GF-D8 (cell line): ENCODE measurements around the gene HLA-G.

Experiments
- DNase-seq: peaks from one replicate; lab custom pipeline; 2025; lab: John Stamatoyannopoulos, UW

HLA-G gene

DNA sequence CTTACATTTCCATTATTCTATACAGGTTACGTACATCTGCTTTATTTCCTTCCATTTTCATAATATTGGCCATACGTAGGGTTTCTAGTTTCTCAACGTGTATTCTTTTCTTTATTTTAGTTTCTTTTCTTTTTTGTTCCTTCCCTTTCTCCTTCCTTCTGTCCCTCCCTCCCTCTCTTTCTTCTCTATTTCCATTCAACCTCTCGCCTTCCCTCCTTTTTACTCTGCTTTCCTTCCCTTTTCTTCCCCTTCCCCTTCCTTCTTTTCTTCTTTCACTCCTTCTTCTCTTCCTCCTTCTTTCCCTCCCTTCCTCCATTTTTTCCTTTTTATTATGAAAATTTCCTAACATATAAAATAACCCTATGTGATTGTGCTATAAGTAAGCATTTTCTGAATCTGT lies 8.7 kb upstream of the HLA-G start:
- no peak for DNase-seq

DNA sequence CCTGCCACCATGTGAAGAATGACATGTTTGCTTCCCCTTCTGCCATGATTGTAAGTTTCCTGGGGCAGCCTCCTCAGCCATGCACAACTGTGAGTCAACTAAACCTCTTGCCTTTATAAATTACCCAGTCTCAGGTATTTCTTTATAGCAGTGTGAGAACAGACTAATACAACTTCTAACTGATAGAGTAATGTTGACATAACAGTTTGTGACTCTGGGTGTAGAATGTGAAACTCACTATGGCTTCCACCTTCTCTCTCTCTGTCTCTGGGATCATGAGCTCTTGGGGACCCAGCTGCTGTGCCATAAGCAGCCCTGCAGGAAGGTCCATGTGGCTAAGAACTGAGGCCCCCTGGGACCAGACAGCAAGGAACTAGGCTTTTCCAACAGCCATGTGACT lies 3.5 kb upstream of the HLA-G start:
- DNase-seq: no peak

DNA sequence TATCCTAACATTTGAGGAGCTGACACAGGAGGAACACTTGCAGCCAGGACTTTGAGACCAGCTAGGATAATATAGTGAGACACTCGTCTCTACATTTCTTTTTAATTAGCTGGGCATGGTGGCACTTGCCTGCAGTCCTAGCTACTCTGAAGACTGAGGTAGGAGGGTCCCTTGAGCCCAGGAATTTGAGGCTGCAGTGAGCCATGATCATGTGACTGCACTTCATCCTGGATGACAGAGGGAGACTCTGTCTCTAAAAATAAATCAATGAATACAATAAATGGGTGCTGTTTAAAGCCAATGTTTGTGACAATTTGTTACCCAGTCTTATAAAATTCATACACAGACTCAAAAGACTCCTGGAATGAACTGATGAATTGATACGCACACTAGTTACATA lies 1.8 kb upstream of the HLA-G start:
- DNase-seq: no peak

DNA sequence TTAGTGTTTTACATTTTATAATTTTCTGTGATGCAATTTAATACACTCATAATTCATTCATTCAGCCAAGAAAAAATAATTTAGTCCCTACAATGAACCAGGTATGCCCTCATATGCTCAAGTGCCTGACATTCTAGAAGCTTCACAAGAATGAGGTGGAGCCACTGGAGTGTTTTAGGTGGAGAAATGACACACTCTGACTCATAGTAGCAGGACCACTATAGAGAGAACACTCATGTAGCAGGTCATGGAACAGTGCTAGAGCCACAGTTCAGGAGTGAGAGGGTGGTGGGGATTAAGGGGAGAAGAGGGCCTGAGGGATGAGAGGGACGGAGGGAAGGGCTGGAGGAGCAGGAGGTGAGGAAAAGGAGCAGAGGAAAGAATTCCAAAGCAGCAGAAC lies 1.4 kb upstream of the HLA-G start:
- no peak for DNase-seq

DNA sequence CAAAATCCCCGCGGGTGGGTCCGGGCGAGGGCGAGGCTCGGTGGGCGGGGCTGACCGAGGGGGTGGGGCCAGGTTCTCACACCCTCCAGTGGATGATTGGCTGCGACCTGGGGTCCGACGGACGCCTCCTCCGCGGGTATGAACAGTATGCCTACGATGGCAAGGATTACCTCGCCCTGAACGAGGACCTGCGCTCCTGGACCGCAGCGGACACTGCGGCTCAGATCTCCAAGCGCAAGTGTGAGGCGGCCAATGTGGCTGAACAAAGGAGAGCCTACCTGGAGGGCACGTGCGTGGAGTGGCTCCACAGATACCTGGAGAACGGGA lies 809 bp downstream of the HLA-G start:
- DNase-seq: no peak

DNA sequence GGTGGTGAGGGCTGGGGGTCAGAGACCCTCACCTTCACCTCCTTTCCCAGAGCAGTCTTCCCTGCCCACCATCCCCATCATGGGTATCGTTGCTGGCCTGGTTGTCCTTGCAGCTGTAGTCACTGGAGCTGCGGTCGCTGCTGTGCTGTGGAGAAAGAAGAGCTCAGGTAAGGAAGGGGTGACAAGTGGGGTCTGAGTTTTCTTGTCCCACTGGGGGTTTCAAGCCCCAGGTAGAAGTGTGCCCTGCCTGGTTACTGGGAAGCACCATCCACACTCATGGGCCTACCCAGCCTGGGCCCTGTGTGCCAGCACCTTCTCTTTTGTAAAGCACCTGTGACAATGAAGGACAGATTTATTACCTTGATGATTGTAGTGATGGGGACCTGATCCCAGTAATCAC lies 2.1 kb downstream of the HLA-G start:
- no peak for DNase-seq

DNA sequence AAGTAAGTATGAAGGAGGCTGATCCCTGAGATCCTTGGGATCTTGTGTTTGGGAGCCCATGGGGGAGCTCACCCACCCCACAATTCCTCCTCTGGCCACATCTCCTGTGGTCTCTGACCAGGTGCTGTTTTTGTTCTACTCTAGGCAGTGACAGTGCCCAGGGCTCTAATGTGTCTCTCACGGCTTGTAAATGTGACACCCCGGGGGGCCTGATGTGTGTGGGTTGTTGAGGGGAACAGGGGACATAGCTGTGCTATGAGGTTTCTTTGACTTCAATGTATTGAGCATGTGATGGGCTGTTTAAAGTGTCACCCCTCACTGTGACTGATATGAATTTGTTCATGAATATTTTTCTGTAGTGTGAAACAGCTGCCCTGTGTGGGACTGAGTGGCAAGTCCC lies 2.8 kb downstream of the HLA-G start:
- DNase-seq: no peak

DNA sequence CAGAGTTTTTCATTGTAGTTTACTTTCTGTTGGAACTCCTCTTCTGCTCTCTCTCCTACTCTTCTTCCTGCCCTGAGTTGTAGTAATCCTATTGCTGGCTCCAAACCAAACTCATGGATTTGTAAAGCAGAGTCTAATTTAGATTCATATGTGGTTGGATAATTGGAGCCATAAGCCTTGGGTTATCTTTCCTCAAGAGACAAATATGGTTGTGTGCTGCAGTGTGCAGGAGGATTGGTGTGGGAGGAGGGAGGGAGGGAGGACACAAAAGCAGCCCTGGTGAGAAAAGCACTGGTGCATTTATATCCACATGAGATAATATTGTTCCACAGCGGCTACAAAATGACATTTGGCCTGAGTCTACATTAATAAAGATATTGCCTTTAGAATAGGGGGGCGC lies 4.2 kb downstream of the HLA-G start:
- no peak for DNase-seq

DNA sequence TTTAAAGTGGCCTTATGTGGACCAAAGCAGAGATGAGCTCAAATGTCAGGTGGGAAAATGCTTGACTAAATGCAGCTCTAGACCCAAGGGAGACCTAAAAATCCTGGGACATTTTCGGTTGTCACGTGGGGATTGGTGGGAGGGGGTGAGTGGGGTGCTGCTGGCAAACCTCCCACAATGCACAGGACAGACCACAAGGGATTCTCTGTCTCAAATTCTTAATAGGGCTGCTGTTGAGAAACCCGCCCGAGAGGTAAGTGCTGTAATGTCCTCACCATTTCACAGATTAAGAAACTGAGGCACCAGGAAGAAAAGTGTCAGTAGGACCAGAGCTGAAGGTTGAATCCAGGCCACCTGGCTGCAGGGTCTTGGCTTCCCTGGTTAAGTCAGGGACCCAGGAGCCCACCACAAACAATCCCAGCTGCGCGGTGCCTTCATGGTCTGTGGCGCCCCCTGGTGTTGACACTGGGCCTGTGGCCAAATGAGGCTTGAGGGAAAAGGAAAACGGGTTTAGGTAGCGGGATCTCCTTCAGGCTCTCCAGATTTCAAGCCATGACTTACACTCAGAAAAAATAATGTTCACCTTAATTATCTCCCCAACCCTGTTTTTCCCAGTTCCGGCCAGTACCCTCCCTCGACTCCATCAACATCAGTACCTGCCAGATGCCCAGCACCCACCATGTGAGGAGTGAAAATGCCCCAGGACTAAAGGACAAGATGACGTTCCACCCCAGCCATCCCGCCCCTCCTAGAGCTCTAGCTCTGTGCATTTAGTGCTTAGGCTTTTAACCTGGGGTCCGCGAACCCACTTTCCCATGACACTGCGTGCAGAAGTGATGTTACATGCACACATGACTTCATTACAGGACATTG lies 7.2 kb downstream of the HLA-G start:
- DNase-seq: no peak

DNA sequence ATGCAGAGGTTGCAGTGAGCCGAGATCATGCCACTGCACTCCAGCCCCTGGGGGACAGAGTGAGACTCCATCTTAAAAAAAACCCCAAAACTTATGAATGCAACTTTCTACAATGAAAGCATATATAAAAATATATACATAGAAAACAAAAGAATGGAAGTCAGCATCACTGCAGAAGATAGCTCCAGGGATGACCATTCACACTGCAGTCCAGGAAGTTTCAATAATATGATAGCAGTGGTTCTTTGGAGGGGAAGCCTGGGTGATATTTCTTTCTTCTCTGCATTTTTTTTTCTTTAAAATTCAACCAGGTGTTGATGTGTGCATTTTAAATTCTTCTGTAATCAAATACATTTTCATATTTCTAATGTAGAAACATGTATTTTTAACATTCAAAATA lies 12.3 kb downstream of the HLA-G start:
- DNase-seq: no peak

DNA sequence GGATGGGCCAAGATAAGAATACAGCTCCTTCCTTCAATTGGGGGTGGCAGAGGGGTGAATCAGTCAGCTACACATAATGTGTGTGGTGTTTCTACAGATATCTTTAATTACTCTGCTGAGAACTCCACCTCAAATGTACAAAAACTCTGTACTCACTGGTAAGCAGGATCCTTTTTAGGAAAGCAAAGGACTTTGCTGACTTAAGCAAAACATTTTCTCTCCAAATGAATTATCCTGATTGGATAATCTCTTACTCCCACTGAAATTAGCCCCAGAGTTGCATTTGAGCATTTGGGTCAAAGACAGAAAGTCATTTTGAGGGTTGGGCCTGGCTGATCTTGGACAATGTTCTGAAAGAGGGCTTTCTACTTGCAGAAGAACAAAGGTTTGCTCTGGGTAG lies 13.4 kb downstream of the HLA-G start:
- DNase-seq: no peak

DNA sequence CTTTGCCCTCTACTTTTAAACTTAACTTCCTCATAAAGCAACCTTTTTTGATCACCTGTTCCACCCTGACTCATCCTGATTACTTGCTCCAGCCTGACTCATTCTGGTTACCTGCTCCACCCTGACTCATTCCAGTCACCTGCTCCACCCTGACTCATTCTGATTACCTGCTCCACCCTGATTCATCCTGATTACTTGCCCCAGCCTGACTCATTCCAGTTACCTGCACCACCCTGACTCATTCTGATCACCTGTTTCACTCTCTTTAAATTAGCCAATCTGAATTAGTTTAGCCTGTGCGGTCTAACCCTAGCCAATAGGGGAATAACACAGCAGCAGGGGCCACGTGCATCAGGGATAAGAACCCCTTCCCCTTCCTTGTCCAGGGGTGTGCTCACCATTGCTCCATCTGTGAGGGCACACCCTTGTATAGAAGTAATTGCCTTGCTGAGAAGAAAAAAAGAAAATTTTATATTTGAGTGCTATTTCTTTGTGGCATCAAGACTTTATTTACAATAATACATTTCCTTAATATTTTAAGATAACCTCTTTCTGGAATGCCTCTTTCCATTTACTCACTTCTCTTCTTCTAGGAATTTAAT lies 17.9 kb downstream of the HLA-G start:
- no peak for DNase-seq

DNA sequence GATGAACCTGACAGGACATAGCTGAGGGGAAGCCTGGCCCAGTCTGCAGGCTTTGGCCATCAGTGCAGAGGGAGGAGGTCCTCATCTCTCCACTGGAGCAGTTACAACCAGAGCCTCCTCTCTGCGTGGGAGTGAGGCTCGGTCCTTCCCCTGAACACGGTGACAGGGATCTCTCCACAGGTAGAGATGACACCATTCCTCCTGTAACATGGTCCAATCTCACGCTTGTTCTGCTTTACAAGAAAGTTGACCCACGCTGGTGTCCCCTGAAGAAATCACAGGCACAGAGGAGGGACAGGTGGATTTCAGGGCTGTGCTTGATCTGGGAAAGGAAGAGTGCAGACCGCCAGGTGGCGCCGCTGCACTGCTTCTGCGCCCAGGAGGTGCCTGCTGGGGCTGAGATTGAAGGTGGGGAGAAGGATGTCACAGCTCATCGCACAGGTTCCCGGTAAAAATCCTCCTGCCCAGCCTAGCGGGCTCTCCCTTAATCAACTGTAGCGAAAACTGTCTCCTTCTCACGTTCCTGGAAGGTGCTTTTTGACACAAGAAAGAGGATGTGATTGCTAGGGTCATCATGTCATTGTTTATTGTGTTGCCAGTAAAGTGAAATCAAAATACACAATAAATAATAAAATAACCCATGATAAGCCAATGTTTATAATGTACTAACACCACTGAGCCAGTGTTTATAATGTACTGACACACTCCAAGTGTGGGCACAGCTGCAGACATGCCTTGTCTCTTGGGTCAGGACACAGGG lies 20.4 kb downstream of the HLA-G start:
- no peak for DNase-seq

DNA sequence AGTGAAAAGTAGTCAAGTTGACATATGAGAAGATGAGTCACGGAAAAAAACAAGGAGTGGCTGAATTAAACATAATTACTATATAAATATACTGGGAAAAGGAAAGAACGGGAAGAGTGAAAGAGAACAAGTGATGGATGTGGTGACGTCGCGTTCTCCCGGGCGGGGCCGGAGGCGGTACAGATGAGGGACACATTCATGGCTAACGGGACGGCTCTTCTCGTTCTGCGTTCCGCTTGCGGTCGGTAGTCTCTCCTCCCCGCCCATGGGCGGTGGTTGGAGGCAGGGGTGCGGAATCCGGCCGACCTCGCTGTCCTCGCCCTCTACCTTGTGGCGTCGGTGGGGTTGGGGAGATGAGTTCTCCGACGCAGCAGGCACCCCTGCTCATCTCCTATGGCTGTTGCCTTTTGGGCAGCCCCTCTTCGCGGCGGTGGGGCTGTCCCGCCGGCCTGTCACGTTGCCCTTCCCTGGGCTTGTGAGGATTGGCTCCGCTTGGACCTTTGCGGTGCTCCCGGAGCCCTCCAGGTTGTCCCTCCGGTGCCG lies 22.5 kb downstream of the HLA-G start:
- DNase-seq: no peak

DNA sequence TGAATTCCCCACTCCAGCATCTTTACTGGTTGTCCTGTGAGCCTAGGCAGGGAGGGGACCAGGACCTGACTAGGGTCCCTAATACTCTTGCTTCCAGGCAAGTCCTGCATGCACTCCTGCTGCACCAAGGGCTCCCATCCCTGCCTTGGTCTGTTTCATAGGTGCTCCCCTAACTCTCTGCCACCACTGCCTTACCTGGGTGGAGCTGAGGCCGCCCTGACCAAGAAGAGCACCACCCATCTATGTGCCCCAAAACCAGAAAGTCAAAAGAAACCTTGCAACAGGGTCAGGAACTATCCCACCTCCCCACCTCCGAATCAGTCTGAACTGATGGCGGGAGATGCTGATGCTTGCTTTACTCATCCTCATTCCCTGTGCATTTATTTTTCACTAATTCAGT lies 23.6 kb downstream of the HLA-G start:
- no peak for DNase-seq

DNA sequence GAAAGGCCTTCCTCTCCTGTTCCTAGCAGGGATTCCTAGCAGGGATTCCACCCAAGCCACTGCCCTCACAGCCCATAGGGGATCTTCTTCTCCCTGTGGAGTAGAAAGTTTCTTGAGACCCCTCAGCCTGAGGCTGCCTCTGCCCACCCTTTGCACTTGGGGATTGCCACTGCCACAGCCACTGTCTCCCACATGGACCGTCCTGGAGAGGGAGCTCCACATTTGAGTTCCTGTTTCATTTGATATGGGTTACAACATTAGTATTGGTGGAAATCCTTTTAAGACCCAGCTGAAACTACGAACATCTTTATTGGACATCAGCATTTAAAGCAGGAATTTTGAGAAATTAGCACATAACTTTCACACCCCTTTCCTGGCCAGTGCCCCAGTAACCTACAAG lies 25.6 kb downstream of the HLA-G start:
- no peak for DNase-seq

DNA sequence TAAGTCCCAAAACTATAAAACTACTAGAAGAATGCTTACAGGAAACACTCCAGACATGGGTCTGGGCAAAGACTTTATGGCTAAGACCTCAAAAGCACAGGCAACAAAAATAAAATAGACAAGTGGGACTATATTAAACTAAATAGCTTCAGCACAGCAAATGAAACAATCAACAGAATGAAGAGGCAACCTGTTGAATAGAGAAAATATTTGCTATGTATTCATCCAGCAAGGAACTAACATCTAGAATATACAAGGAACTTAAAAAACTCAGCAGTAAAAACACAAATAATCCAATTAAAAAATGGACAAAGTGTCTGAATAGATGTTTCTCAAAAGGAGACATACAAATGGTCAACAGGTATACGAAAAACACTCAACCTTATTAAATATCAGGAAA lies 30.4 kb downstream of the HLA-G start:
- no peak for DNase-seq

DNA sequence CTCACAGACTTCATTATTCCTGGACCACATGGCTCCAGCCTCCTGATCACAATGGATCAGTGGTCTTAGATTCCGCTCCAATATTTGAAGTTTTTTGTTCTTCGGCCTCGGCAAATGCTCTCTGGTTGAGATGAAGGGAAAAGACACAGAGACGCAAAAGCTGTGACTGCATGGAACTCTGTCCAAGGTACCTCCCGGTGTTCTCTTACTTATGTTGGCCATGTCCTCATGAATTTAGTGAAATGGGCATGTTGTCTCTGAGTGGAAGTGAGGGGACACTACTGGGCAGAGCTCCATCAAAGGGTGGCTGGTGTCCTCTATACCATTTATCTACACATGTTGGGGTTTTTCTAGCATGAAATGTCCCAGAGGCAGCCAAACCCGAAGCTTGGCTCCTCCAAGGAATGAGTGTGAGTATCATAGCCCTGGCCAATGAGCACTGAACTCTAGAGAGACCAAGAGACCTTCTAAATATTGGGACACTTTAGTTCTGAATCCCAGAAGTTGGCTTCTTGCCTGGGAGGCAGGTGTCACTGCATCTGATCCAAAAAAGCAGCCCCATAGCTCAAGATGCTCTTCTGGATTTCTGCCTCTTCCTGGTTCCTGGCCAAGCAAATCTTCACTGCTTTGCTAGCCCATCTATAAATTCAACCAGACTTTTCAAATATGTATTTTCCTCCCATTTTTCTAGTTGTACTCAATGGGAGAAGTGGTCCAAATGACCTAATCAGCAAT lies 34.1 kb downstream of the HLA-G start:
- no peak for DNase-seq

DNA sequence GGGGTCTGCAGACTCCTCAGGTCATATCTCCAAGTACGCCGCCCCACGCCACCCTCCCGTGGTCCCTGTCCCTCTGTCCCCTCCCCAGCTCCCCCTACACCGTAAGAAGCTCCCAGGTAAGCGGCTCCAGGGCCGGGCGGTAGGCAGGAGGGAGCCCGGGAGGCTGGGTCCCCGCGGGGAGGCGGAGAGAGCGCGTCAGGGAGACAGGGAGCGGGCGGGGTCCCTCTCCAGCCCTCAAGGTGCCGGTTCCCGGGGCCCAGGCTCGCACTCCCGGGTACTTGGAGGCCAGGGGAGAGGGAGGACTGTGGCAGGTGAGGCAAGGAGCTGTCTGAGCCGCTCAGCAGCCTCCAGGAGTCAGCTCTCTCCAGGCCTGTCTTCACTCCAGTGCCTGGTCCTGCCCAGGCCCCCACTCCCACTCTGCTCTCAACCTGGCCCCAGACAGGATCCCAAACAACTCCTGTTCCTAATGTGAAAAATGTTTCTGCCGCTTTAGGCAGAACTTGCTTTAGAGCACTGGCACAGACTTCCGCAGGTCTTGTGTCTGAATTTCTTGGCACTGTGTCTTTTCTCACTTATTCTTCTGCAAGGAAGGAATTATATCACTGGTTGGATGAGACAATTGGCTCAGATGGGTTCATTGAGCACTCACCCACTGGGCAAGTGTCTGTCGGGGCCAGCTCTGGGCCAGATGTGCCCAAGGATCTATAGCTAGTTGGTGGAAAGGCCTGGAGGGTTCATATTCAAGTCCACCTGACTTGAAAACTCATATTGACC lies 36.6 kb downstream of the HLA-G start:
- no peak for DNase-seq

DNA sequence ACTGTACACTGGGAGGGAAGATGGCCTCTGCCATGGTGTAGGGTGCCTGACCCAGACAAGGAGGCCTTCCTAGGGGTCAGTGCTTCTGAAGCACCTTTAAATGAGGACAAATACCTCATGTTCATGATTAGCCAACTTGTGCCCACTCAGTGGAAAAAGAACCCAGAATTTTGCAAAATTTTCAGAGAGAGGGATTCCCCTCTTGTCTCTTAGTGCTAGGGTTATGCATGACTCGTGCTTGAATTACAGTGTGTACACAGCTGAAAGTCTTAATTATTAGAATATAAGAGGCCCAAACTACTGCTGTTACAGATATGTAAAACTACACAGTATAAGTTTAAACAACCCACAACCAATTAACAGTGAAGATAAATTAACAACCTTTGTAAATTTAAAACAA lies 38.0 kb downstream of the HLA-G start:
- DNase-seq: no peak

DNA sequence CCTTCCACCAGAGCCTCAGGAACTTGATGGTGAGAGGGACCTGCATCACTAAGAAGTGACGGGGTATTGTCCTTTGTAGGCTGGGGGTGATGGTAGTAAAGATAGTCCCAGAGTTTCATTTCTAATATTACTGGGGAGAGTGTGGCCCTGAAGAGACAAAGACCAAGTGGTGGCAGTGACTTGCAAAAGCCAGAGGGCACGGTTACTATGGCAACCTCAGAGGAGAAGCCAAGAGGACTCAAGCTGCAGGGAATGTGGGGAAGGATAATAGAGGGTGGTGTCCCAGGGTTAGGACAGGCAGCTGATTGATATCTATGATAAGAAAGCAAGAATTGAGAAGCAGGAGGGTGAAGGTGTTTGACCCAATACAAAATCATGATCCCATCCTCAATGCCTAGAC lies 42.5 kb downstream of the HLA-G start:
- DNase-seq: no peak

DNA sequence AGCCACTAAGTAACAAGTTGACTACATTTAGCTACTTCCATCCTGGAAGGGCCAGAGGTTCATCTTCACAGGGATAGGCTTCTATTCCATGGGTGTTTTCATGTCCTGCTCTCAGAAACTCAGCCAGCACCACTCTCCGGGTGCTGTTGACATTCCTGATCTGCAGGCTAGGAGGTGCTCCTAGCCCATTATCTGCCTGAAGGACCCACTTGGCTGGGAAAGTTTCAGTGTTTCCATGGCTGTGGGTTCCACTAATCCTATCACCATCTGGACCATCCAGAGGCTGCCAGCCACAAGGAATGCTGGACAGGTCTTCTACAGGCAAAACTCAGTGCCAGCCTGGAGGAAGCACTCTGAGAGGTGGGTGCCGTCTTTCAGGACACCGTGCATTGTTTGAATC lies 45.2 kb downstream of the HLA-G start:
- no peak for DNase-seq
